Right renal pelvis (tissue), 4 donors: ENCODE measurements around the gene SMAD1. TPM values are rescaled to one million over a fixed set of nuclear protein-coding genes. Genes with fewer than 3 reads are reported as not detected.
"Not testable (repeated sequence)": the region's sequence is repeated elsewhere in the genome, so short reads cannot be mapped to it uniquely, and the experiment has no call there.

ENCODE experiments used
- DNase-seq, 4 donors: peaks; one replicate each; pipeline ENCODE4 v3.0.0-alpha.2; 2013; ENCODE audit warnings: low read depth in 4 of 4, low spot score in 3 of 4, missing footprints in 1 of 4
- polyA plus RNA-seq, 4 donors: library from polyadenylated mRNA; unstranded; fragments of 120-200 nt; gene quantifications; one replicate each; pipeline ENCODE4 v1.2.1, GENCODE V29; 2013; ENCODE audit not compliant: insufficient read length in 4 of 4

SMAD1 gene
- polyA plus RNA-seq, 4 donors = 54.9 to 71.8 (median 69.3) TPM

- DNase-seq = no peak
Observed at GRCh38 chr4:145525291-145525740, 43.7 kb downstream of the SMAD1 start.

GRCh38 chr4:145527773-145528172 lies 46.1 kb downstream of the SMAD1 start:
- no peak for DNase-seq

DNA sequence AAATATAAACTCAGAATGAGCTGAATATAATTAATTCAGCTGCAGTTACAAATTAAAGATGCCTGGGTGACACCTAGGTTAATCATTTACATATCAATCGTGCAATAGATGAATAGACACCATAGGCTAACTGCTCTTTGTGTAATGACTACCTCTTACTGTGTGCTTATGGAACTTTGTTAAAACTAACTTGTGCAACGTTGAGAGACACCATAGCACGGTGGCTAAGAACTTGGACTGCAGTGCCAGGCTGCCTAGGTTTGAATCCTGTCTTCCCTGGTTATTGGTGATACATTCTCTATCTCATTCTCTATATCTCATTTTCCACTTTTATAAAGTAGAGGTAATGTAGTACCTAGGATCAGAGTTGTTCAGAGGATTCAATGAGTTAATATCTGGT lies 46.9 kb downstream of the SMAD1 start:
- DNase-seq = no peak

GRCh38 chr4:145530189-145530588 lies 48.5 kb downstream of the SMAD1 start:
- DNase-seq = no peak

DNA sequence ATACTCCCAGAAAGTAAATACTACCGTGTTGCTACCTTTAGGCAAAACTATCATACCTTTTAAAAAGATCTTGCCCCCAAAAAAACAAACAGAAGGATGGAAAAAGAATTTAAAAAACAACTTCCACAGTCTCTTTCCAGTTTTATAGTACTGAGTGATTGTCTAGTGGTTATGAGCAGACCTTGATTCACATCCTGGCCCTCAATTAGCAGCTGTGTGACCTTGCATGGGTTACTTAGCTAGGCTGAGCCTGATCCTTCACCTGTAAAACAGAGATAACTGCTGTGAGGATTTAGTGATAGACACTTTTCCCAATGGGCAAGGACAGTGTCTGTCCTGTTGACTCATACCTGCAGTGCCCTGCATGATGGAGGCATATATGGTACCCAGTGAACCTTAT lies 49.0 kb downstream of the SMAD1 start:
- no peak for DNase-seq

- DNase-seq = no peak
Observed at GRCh38 chr4:145531223-145531622, 49.6 kb downstream of the SMAD1 start.

- DNase-seq = no peak
Observed at GRCh38 chr4:145531859-145532258, 50.2 kb downstream of the SMAD1 start.

GRCh38 chr4:145533001-145533400 lies 51.3 kb downstream of the SMAD1 start:
- DNase-seq = no peak

GRCh38 chr4:145533415-145533814 lies 51.8 kb downstream of the SMAD1 start:
- not testable (repeated sequence) for DNase-seq

DNA sequence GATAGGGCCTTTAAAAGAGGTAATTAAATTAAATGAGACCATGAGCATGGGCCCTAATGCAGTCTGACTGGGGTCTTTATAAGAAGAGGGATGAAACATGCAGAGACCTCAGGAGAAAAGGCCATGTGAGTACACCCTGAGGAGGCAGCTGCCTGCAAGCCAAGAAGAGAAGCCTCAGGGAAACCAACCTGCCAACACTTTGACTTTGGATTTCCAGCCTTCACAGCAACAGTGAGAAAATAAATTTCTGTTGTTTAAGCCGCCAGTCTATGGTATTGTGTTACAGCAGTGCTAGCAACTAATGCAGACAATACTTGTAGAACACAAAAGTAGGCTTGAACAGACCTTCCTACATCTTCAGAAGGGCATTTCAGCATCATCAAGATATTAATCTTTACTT lies 52.3 kb downstream of the SMAD1 start:
- DNase-seq = no peak

DNA sequence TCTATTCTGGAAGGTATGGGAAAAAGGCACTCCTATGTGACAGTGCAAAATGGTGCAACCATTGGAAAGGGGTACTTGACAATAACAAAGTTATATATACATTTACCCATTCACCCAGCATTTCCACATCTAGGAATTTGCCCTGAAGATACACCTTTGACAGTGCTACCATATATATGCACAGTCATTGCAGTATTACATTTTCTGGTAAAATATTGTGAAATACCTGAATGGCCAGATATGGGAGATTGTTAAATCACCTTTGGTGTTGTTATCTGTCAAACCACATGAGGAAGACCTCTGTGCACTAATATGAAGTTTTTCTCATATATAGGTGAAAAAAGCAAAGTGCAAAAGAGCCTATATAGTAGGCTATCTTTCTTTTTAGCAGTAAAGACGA lies 53.5 kb downstream of the SMAD1 start:
- no peak for DNase-seq

DNA sequence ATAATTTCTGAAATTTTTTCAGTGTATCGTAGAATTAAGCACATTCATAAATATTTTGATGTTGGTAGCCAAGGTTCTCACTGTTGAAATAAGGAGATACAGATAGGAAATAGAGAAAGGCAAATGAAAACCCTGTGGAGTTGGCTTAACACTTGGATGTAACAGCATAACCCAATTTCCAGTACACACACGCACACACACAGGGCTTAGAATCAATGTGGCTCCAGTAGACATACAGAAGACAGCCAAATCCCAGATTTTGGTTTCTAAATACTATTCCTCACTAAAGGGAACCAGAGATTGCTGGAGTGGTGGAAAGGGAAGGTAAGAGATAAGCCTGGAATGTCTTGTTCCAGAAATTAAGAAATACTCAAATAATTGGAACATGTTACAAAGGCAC lies 54.4 kb downstream of the SMAD1 start:
- DNase-seq = no peak

- no peak for DNase-seq
Observed at GRCh38 chr4:145538596-145538995, 56.9 kb downstream of the SMAD1 start.

GRCh38 chr4:145539671-145540070 lies 58.0 kb downstream of the SMAD1 start:
- no peak for DNase-seq

DNA sequence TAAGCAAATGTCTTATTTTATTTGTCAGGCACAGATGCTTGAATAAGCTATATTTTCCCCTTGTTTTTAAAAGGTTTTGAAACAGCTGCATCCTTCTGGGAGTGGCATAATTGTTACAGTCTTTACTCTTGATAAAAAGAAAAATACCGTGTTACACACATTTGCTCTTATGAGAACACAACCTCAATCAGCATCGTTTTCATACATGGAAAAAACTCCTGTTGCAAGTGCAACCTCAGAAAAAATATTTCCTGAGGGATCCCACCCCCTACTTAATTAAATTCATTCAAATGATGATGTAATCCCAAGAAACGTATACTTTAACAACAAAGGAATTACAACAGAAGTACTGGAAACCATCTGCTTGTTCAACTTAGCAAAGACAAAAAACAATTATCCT lies 58.6 kb downstream of the SMAD1 start:
- no peak for DNase-seq

- DNase-seq = no peak
Observed at GRCh38 chr4:145541346-145541745, 59.7 kb downstream of the SMAD1 start.

DNA sequence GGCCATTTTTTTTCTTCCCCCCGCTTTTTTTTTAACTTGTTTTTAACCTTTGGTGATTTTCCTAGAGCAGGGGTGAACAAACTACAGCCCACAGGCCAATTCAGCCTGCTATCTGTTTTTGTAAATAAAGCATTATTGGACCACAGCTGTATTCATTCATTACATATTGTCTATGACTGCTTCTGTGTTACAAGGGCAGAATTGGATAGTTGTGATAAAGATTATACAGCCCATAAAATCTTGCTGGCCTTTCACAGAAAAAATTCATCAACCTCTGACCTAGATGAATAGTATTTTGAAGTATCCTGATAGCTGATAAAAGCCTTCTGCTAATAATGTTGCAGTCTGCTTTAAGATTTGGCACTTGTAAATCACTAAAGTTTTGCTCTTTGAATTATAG lies 63.4 kb downstream of the SMAD1 start:
- DNase-seq = peak in 3 of 4 donors; percentile 21 to 51 (median 22)

- DNase-seq = peak; percentile 38 to 66 (median 46)
Observed at GRCh38 chr4:145545538-145546174, 64.0 kb downstream of the SMAD1 start.

GRCh38 chr4:145546175-145546915 lies 64.7 kb downstream of the SMAD1 start:
- DNase-seq = no peak

GRCh38 chr4:145551660-145552059 lies 70.0 kb downstream of the SMAD1 start:
- no peak for DNase-seq

DNA sequence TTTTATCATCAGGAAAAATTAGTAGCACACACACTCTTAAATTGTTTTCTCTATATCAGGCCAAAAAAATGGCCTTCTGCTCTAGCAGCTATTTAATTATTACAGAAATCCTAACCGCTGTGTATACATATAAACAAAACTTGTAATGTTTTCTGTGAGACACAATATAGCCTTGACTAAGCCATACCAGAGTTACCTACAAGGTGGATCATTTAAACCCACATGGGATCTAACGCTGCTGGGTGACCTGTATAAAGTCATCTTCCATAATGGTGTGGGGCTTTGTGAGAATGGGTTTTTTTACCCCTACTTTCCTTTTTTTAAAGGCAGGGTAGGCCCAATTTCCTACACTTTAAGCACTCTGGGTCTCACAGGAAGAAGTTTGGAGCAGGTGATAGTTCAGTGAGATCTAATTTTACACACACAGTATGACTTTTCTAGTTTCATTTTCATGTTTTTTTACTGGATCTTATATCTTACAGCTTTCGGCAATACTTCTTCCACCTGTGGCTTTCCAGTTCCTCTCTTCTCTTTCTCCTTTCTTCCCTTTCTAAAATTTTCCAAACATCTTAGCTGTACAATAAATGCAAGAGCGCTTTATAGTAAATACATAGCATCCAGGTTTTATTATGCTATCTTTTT lies 70.6 kb downstream of the SMAD1 start:
- no peak for DNase-seq

GRCh38 chr4:145553375-145553774 lies 71.7 kb downstream of the SMAD1 start:
- no peak for DNase-seq
